DMS114 treated with DMSO at 0.1 percent for 48 hours (cell line): Measurements from ENCODE around the gene PNMA1.
"Not testable (repeated sequence)": the region's sequence is repeated elsewhere in the genome, so short reads cannot be mapped to it uniquely, and the experiment has no call there.

ENCODE experiments used
- DNase-seq: peaks from one replicate; lab custom pipeline; 2025; ENCODE audit not compliant: unreplicated experiment; lab: John Stamatoyannopoulos, UW

The PNMA1 gene

GRCh38 chr14:73718418-73719251, 4.5 kb upstream of the PNMA1 start:
- peak; percentile 64 for DNase-seq

DNA sequence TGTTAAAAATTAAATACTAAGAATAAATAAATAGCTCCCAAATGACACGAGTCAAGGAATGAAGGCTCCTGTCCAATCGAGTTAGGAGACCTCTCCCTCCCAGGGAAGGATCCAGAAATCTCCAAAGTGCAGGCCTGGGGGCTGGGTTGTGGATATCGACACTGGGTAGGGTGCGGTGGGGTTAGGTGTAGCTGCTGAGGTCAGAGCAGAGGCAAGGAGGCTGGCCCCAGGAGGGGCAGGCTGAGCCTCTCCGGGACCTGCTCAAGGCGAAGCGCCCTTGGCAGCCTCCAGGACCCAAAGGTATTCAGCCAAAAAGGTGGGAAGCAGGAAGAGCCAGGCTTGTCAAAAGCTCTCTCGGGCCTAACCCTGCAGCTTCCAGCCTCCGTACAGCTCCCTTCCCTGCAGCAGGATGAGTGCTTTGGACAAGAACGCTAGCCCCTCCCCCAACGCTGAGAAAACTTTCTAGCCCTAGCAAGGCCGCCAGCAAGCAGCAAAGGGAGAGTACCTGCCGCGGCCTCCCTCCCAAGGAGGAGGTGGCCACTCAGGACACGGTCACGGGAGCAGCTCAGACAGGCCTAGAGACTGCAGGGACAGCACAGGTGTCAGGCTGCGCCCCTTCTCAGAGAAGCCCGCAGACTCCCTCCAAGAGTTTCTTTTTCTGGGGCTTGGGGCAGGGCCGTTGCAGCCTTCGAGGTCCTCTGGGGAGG, 3.7 kb upstream of the PNMA1 start:
- no peak for DNase-seq

GRCh38 chr14:73717266-73717665, 3.1 kb upstream of the PNMA1 start:
- no peak for DNase-seq

- DNase-seq = no peak
These were observed 1.5 kb upstream of the PNMA1 start for GRCh38 chr14:73715707-73716106.

GRCh38 chr14:73714656-73715081, 485 bp upstream of the PNMA1 start:
- peak; percentile 73 for DNase-seq

DNA sequence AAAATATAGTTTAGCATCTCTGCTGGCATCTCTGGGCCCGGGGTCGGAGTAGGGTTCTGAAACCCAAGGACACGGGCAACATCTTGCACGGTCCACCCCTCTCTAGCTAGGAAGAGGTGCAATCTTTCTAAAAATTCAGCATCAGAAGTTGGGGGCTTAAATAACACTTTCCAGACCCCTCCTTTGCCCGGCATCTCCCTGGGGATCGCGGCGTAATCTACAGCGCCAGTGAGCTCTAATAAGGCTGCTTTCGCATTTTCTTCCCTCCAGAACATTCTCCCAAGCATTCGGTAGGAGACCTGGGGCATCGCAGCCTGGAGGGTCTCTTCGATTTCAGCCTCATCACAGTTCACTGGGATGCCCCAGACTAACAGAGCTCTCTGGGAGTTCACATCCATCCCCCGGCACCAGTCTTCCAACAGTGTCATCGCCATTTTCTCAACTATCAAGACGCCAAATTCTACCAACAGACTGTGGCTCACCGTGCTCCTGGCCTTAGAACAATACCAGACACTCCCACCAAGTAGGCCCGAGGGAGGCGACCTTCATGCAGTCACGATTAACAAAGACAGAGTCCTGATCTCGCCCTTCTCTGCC, 880 bp downstream of the PNMA1 start:
- DNase-seq = no peak

GRCh38 chr14:73712540-73713180, 1.5 kb downstream of the PNMA1 start:
- no peak for DNase-seq

DNA sequence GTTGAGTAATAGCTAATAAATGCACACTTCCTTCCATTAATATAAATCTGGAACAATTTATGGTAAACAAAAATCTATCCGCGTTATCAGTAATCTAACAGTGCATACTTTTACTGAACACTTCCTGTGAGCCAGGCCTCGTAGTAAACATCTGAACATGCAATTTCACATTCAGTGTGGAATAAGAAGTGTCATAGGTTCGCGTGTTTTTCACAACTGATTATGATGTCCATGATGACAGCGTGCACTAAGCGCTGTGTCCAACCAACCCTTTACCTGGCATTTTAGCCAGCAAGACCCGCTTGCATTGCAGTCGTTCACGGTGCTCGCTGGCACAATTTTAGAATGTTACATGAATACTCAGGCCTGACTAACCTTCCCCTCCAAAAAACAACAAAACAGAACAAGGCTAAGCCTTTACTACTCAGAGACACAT, 2.1 kb downstream of the PNMA1 start:
- no peak for DNase-seq

- no peak for DNase-seq
These were observed 3.4 kb downstream of the PNMA1 start for GRCh38 chr14:73710737-73711136.

- no peak for DNase-seq
These were observed 4.2 kb downstream of the PNMA1 start for GRCh38 chr14:73709904-73710469.

DNA sequence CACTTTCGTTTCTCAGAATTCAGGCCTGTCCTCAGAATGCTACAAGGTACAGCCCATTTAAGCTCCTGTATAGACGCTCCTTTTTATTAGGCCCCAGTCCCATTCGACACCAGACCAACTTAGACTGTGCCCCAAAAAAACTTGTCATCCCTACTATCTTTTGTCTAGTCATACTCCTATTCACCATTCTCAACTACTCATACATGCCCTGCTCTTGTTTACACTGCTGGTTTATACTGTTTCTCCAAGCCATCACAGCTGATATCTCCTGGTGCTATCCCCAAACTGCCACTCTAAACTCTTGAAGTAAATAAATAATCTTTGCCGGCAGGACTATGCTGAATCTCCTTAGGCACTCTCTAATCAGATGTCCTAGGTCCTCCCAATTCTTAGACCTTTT, 6.1 kb downstream of the PNMA1 start:
- DNase-seq = not testable (repeated sequence)

GRCh38 chr14:73700325-73700724, 13.9 kb downstream of the PNMA1 start:
- no peak for DNase-seq

DNA sequence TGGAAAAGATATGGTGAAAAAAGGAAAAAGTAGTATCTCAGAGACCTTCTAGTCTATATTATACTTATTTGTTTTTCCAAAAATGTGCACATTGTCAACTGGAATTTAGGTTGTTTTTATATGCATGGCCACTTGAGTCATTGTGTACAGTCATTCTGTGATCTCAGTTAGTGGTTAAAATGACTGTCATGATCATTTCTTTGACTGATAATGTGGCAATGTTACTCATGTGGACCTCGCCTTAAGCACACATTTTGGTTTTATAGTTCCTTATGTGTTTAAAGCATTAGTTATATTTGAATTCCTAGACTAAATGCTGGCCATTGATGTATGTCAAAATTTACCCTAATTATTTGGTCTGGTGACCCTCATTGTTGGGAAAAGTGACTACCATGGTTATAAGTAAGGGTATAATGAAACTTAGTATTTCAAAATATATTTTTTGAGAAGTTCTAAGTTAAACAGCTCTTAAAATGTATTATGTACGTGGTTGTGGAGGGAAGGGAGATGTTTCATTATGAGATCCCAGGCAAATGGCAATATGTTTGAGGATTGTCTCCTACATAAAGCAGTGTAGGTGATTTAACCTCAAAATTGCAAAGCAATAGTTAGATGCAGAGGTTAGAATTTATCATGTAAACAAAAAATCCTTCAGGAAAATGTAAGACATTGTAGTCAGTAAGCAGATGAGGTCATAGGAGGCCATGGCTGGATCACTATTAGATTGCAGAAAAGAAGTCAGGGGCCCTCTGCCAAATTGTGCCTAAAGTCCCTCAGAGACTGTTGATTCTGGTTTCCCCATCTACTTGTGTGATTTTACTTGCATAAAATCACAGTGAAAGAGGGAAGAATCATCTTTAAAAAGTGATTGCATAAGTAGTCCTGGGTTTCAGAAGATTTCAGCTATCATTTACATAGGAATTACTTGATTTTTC, 17.5 kb downstream of the PNMA1 start:
- no peak for DNase-seq

DNA sequence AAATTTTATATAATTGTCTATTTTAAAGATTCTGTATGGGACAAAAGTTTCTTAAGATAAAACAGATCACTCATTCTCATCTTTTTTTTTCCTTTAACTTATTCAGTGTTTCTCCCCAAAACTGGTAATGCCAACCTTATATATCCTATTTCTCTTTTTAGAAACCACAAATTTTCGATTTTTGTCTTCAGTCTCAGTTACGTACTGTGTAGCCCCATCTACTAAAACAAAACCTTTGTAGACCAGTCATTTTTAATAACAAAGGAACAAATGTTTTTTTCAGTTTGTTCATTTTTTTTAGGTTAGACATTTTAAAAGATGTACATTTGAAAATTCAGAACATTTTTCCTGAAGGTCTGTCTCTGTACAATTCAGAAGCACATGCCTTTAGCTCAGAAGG, 18.2 kb downstream of the PNMA1 start:
- DNase-seq = no peak

GRCh38 chr14:73695082-73695481, 19.1 kb downstream of the PNMA1 start:
- no peak for DNase-seq

DNA sequence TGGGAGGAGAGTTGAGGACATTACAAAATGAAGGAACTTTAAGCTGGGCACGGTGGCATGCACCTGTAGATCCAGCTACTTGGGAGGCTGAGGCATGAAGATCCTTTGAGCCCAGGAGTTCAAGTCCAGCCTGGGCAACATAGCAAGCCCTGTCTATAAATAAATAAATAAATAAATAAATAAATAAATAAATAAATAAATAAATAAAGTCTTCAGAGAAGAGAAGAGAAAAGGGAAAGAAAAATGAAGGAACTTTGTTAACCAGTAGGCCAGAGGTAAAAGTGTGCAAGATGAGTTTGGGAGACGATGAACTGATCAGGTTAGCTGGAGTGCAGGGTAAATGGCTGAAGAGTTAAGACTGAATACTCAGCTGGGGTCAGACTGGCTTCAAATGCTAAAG, 20.1 kb downstream of the PNMA1 start:
- no peak for DNase-seq

- DNase-seq = no peak
These were observed 27.3 kb downstream of the PNMA1 start for GRCh38 chr14:73686901-73687300.

GRCh38 chr14:73685328-73685727, 28.9 kb downstream of the PNMA1 start:
- no peak for DNase-seq

- no peak for DNase-seq
These were observed 29.6 kb downstream of the PNMA1 start for GRCh38 chr14:73684627-73685026.

GRCh38 chr14:73680821-73681220, 33.4 kb downstream of the PNMA1 start:
- DNase-seq = no peak
